ENCODE data around the gene NAT9.

GRCh38 chr17:74785096-74785980 is 9.2 kb upstream of the NAT9 start:
- TF ChIP-seq CTCF (IDR thresholded peaks at IDR 0.05) (no peak), POLR2A (IDR thresholded peaks at IDR 0.05) (no peak), EP300 (IDR thresholded peaks at IDR 0.05) (no peak)
